ENCODE measurements around the gene CAVIN3. TPM values are rescaled to one million over a fixed set of nuclear protein-coding genes. Genes with fewer than 3 reads are reported as not detected.
A peak's percentile ranks its signal among the peaks of the same experiment; 100 is the strongest.

Gene CAVIN3
- total RNA-seq, 2 donors from 2014 or later = 46.1 to 92.4 TPM

GRCh38 chr11:6321356-6321755 lies 1.1 kb upstream of the CAVIN3 start:
- intact Hi-C loops (cut with DNase I) = loop anchor here (5.0 kb wide), 1 partner anchor 281 kb away; the partner anchor contains the start of genes ILK and RRP8
- TF ChIP-seq CTCF (IDR thresholded peaks at IDR 0.05) (no peak), POLR2AphosphoS5 (IDR thresholded peaks at IDR 0.05) (no peak), POLR2A (IDR thresholded peaks at IDR 0.05) (no peak)
- Histone ChIP-seq H3K4me3 (no peak overlapping the region), H3K27me3 (replicated peaks; ENCODE audit: insufficient read depth) (no peaks in the 10 kb centered on the region), H3K36me3 (no peaks in the 10 kb centered on the region), H3K4me1 (replicated peaks) (no peaks in the 10 kb centered on the region), H3K9me3 (no peaks in the 10 kb centered on the region), H3K27ac (peak overlapping the region; percentile 81 to 88)
- 77% methylated on average over 12 of the region's 12 CpGs for WGBS
- DNase-seq (ENCODE audit: low spot score) = no peak

GRCh38 chr11:6319704-6320410 lies 444 bp downstream of the CAVIN3 start:
- peak overlapping the region; percentile 81 to 88 for H3K27ac ChIP-seq
- DNase-seq (ENCODE audit: low spot score) = peak; percentile 56
- H3K9me3 ChIP-seq = no peaks in the 10 kb centered on the region
- intact Hi-C loops (cut with DNase I) = loop anchor here (2.0 to 5.0 kb wide), 4 partner anchors 68 to 298 kb away; partner anchors contain the start of genes FHIP1B, ILK and RRP8
- no peaks in the 10 kb centered on the region for H3K27me3 ChIP-seq (replicated peaks; ENCODE audit: insufficient read depth)
- no peaks in the 10 kb centered on the region for H3K4me1 ChIP-seq (replicated peaks)
- TF ChIP-seq CTCF (IDR thresholded peaks at IDR 0.05) = no peak
- no peak for TF ChIP-seq POLR2AphosphoS5 (IDR thresholded peaks at IDR 0.05)
- under 1% methylated on average over 22 of the region's 50 CpGs for WGBS
- H3K36me3 ChIP-seq = no peaks in the 10 kb centered on the region
- H3K4me3 ChIP-seq = peak overlapping the region; percentile 32 to 42

GRCh38 chr11:6319001-6319703 lies 1.1 kb downstream of the CAVIN3 start:
- 35% methylated on average over 37 of the region's 37 CpGs for WGBS
- H3K4me1 ChIP-seq (replicated peaks) = no peaks in the 10 kb centered on the region
- TF ChIP-seq CTCF (IDR thresholded peaks at IDR 0.05) (no peak), POLR2A (IDR thresholded peaks at IDR 0.05) (no peak), POLR2AphosphoS5 (IDR thresholded peaks at IDR 0.05) (no peak)
- no peaks in the 10 kb centered on the region for H3K27me3 ChIP-seq (replicated peaks; ENCODE audit: insufficient read depth)
- H3K27ac ChIP-seq = peak overlapping the region; percentile 81 to 88
- H3K4me3 ChIP-seq = peak overlapping the region; percentile 32 to 42
- no peaks in the 10 kb centered on the region for H3K9me3 ChIP-seq
- H3K36me3 ChIP-seq = no peaks in the 10 kb centered on the region
- intact Hi-C loops (cut with DNase I) = loop anchor here (2.0 to 5.0 kb wide), 3 partner anchors 67 to 297 kb away; partner anchors contain the start of gene FHIP1B
- no peak for DNase-seq (ENCODE audit: low spot score)

GRCh38 chr11:6318204-6318603 lies 2.1 kb downstream of the CAVIN3 start:
- H3K36me3 ChIP-seq = no peaks in the 10 kb centered on the region
- no peaks in the 10 kb centered on the region for H3K4me1 ChIP-seq (replicated peaks)
- TF ChIP-seq POLR2AphosphoS5 (IDR thresholded peaks at IDR 0.05) (no peak), POLR2A (IDR thresholded peaks at IDR 0.05) (no peak), CTCF (IDR thresholded peaks at IDR 0.05) (no peak)
- H3K4me3 ChIP-seq = no peak overlapping the region
- no peaks in the 10 kb centered on the region for H3K27me3 ChIP-seq (replicated peaks; ENCODE audit: insufficient read depth)
- no peak for DNase-seq (ENCODE audit: low spot score)
- no peaks in the 10 kb centered on the region for H3K9me3 ChIP-seq
- intact Hi-C loops (cut with DNase I) = loop anchor here (2.0 to 5.0 kb wide), 3 partner anchors 66 to 296 kb away; partner anchors contain the start of gene FHIP1B
- 83% methylated on average over 4 of the region's 4 CpGs for WGBS
- peak overlapping the region; percentile 81 to 88 for H3K27ac ChIP-seq
